DOHH2 (cell line): ENCODE measurements around the gene MPZL2.

ENCODE experiments used
- H3F3A ChIP-seq: fragments of 200-600 bp; sonication (generic), shearing (Covaris generic); 2 replicates; pipeline ENCODE4 v1.6.0; 2016; ENCODE audit warnings: antibody characterized with exemption, mild to moderate bottlenecking; ENCODE audit not compliant: control insufficient read depth, insufficient read depth
- H3K27ac ChIP-seq: fragments of 200-600 bp; sonication (generic); 2 replicates; pipeline ENCODE4 v1.5.1; 2014; ENCODE audit warnings: low read depth, mild to moderate bottlenecking, low read length, moderate library complexity
- H3K27me3 ChIP-seq: fragments of 200-600 bp; sonication (generic); 2 replicates; pipeline ENCODE4 v1.6.1; 2014; ENCODE audit warnings: mild to moderate bottlenecking, low read length, mixed read lengths; ENCODE audit not compliant: control insufficient read depth
- H3K36me3 ChIP-seq: fragments of 200-600 bp; sonication (generic); 2 replicates; pipeline ENCODE4 v1.6.1; 2014; ENCODE audit warnings: mild to moderate bottlenecking, low read length, moderate library complexity, mixed read lengths; ENCODE audit not compliant: control insufficient read depth
- H3K4me1 ChIP-seq: fragments of 200-600 bp; sonication (generic); 2 replicates; pipeline ENCODE4 v1.6.1; 2014; ENCODE audit warnings: mild to moderate bottlenecking, low read length, mixed read lengths; ENCODE audit not compliant: control insufficient read depth
- H3K4me2 ChIP-seq: fragments of 200-600 bp; sonication (generic); 2 replicates; pipeline ENCODE4 v1.6.0; 2014; ENCODE audit warnings: mild to moderate bottlenecking, low read length, moderate library complexity
- H3K4me3 ChIP-seq: fragments of 200-600 bp; sonication (generic); 2 replicates; pipeline ENCODE4 v1.5.1; 2014; ENCODE audit warnings: mild to moderate bottlenecking, low read length, mixed read lengths
- H3K79me2 ChIP-seq: fragments of 200-600 bp; sonication (generic); 2 replicates; pipeline ENCODE4 v1.6.1; 2014; ENCODE audit warnings: mild to moderate bottlenecking, low read length, mixed read lengths; ENCODE audit not compliant: control insufficient read depth
- H3K9me2 ChIP-seq: fragments of 200-600 bp; sonication (generic); replicated peaks from 2 replicates; pipeline ENCODE4 v1.6.1; 2014; ENCODE audit warnings: mild to moderate bottlenecking, low read length, mixed read lengths; ENCODE audit not compliant: control insufficient read depth
- H3K9me3 ChIP-seq: fragments of 200-600 bp; sonication (generic); 2 replicates; pipeline ENCODE4 v1.6.1; 2014; ENCODE audit warnings: antibody characterized with exemption, low read length, mixed read lengths; ENCODE audit not compliant: control insufficient read depth, insufficient read depth
- H4K20me1 ChIP-seq: fragments of 200-600 bp; sonication (generic); 2 replicates; pipeline ENCODE4 v1.6.0; 2014; ENCODE audit warnings: low read depth, mild to moderate bottlenecking, antibody characterized with exemption, low read length, moderate library complexity; ENCODE audit not compliant: control insufficient read depth, insufficient read depth
- EZH2phosphoT487 ChIP-seq: fragments of 200-600 bp; sonication (generic); IDR thresholded peaks from 2 replicates; pipeline ENCODE4 v1.6.1; 2017; ENCODE audit warnings: borderline replicate concordance, mild to moderate bottlenecking, antibody characterized with exemption, low read length, moderate library complexity, mixed read lengths
- TF ChIP-seq, protein P1 (sequence below): fragments of 200-600 bp; sonication (generic); IDR thresholded peaks from one replicate; pipeline ENCODE4 v1.5.1; 2014; ENCODE audit warnings: antibody characterized with exemption, mild to moderate bottlenecking, low read depth, low read length; ENCODE audit not compliant: poor library complexity, severe bottlenecking

MPZL2 gene

DNA sequence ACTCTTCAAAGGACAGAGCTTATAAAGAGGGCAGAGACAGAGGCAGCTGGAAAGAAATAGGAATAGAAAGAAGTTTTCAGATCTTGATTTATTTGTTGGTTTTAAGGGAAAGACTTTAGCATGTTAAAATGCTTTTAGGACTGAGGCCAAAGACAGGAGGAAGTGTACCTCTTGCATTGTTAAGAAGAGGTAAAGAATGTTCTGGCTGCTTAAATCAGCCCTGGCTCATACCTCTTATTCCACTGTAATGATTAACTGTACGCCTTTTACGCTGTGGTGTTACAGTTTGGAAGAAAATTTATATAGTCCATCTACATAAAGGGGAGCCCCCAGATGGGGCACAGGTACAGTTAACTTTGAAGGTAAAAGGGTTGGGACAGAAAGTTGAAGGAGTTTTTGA is 10.1 kb upstream of the MPZL2 start:
- TF ChIP-seq EZH2phosphoT487: no peak
- TF ChIP-seq, protein P1, sequence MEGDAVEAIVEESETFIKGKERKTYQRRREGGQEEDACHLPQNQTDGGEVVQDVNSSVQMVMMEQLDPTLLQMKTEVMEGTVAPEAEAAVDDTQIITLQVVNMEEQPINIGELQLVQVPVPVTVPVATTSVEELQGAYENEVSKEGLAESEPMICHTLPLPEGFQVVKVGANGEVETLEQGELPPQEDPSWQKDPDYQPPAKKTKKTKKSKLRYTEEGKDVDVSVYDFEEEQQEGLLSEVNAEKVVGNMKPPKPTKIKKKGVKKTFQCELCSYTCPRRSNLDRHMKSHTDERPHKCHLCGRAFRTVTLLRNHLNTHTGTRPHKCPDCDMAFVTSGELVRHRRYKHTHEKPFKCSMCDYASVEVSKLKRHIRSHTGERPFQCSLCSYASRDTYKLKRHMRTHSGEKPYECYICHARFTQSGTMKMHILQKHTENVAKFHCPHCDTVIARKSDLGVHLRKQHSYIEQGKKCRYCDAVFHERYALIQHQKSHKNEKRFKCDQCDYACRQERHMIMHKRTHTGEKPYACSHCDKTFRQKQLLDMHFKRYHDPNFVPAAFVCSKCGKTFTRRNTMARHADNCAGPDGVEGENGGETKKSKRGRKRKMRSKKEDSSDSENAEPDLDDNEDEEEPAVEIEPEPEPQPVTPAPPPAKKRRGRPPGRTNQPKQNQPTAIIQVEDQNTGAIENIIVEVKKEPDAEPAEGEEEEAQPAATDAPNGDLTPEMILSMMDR: no peak
- no peaks in the 10 kb centered on the region for H4K20me1 ChIP-seq
- H3K4me3 ChIP-seq: no peak overlapping the region
- no peaks in the 10 kb centered on the region for H3K27me3 ChIP-seq
- no peaks in the 10 kb centered on the region for H3K79me2 ChIP-seq
- no peaks in the 10 kb centered on the region for H3K9me2 ChIP-seq
- no peaks in the 10 kb centered on the region for H3K9me3 ChIP-seq
- no peak overlapping the region for H3K27ac ChIP-seq
- no peaks in the 10 kb centered on the region for H3F3A ChIP-seq
- H3K36me3 ChIP-seq: no peaks in the 10 kb centered on the region
- H3K4me1 ChIP-seq: peaks cover 6% of the 10 kb centered on the region
- no peak overlapping the region for H3K4me2 ChIP-seq

DNA sequence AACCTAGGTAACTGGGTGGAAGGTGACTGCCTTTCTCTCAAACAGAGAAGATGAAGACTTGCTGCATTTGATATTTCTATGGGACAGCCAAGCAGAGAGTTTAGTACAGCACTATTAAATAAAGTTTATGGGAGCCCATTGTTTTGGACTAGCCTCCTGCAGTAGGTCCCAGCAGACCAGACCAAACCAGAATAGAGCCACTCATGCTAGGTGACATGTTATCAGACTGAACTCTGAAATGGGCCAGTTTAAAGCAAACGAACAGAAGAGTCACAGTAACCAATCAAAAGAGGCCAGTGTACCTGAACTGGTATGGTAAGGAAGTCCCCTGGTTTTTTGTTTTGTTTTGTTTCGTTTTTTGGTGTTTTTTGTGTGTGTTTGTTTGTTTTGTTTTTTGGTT is 7.9 kb upstream of the MPZL2 start:
- Histone ChIP-seq H4K20me1 (no peaks in the 10 kb centered on the region), H3K27ac (no peak overlapping the region), H3F3A (no peaks in the 10 kb centered on the region), H3K27me3 (no peaks in the 10 kb centered on the region), H3K79me2 (no peaks in the 10 kb centered on the region), H3K4me1 (peaks cover 6% of the 10 kb centered on the region), H3K36me3 (no peaks in the 10 kb centered on the region), H3K4me3 (no peak overlapping the region), H3K4me2 (no peak overlapping the region), H3K9me3 (no peaks in the 10 kb centered on the region), H3K9me2 (no peaks in the 10 kb centered on the region)
- TF ChIP-seq, protein P1: no peak
- TF ChIP-seq EZH2phosphoT487: no peak

DNA sequence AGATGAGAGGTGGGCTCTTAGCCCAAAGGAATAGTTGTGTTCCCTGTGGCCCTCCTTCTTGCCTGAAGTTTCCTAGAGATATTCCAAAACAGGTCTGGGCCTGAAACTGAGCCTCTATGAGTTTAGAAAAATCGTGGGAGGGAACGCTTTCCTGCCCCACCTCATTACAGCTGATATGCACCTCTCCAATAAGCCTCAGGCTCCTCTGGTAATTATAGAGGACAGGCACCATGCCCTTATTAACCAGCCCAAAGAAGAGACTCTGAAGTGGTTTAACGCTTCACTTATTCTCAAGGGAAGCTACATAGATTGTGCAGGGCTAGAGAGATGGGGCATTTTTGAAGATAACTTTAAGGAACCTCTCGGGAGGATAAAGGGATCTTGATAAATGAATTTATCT is 3.4 kb upstream of the MPZL2 start:
- Histone ChIP-seq H3K79me2 (no peaks in the 10 kb centered on the region), H3F3A (no peaks in the 10 kb centered on the region), H4K20me1 (no peaks in the 10 kb centered on the region), H3K9me2 (no peaks in the 10 kb centered on the region), H3K4me3 (no peak overlapping the region), H3K36me3 (no peaks in the 10 kb centered on the region), H3K27ac (no peak overlapping the region), H3K4me1 (peaks cover 15% of the 10 kb centered on the region), H3K4me2 (no peak overlapping the region), H3K9me3 (no peaks in the 10 kb centered on the region), H3K27me3 (peaks cover 16% of the 10 kb centered on the region)
- no peak for TF ChIP-seq EZH2phosphoT487
- TF ChIP-seq, protein P1: no peak

DNA sequence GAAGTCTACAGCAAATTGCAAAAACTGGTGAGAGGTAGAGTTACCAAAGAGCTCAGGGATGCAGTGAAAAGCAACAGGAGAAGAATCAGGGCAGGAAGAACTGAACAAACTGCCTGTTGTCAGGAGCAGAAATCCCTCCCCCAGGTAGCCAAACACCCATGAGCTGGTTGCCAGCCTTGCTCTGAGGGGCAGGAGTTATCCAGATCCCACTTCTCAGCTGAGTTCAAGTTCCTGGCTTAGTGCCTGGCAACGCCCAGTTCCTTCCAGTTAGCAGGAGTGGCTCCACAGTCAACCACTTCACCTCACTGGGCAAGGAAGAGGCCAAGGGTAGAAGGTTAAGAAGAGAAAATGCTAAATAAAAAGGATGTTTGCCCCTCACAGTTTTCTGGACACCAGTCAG is 1.9 kb upstream of the MPZL2 start:
- Histone ChIP-seq H3K4me2 (no peak overlapping the region), H3K4me3 (no peak overlapping the region), H3K36me3 (no peaks in the 10 kb centered on the region), H3K9me2 (no peaks in the 10 kb centered on the region), H3K79me2 (no peaks in the 10 kb centered on the region), H3K27ac (no peak overlapping the region), H3K4me1 (peaks cover 15% of the 10 kb centered on the region), H3F3A (no peaks in the 10 kb centered on the region), H4K20me1 (no peaks in the 10 kb centered on the region), H3K9me3 (no peaks in the 10 kb centered on the region), H3K27me3 (peaks cover 16% of the 10 kb centered on the region)
- no peak for TF ChIP-seq EZH2phosphoT487
- TF ChIP-seq, protein P1: no peak
